WERI-Rb-1 (cell line): ENCODE data around the gene UVRAG.
"Not testable (repeated sequence)": the region's sequence is repeated elsewhere in the genome, so short reads cannot be mapped to it uniquely, and the experiment has no call there.

Experiments
- DNase-seq: peaks from one replicate; pipeline ENCODE4 v3.0.0-alpha.2; 2020
- H3K27ac ChIP-seq: fragments of 250-450 bp; sonication (Bioruptor Pico); 2 replicates; pipeline ENCODE4 v1.5.1; 2020; ENCODE audit warnings: mild to moderate bottlenecking, moderate library complexity
- H3K27me3 ChIP-seq: fragments of 250-450 bp; sonication (Bioruptor Pico); 2 replicates; pipeline ENCODE4 v1.5.1; 2021; ENCODE audit warnings: mild to moderate bottlenecking, low read depth, moderate library complexity; ENCODE audit not compliant: insufficient read depth, severe bottlenecking
- H3K36me3 ChIP-seq: fragments of 250-450 bp; sonication (Bioruptor Pico); 2 replicates; pipeline ENCODE4 v1.5.1; 2020; ENCODE audit warnings: mild to moderate bottlenecking, moderate library complexity
- H3K4me3 ChIP-seq: 2 replicates; pipeline ENCODE4 v1.5.1; 2011; ENCODE audit warnings: low read depth, mild to moderate bottlenecking, control low read depth, low read length
- H3K9me3 ChIP-seq: fragments of 250-450 bp; sonication (Bioruptor Pico); 2 replicates; pipeline ENCODE4 v1.5.1; 2021; ENCODE audit warnings: mild to moderate bottlenecking, moderate library complexity; ENCODE audit not compliant: severe bottlenecking
- TF ChIP-seq, protein P1 (sequence below): IDR thresholded peaks from 2 replicates; pipeline ENCODE4 v1.5.1; 2011; ENCODE audit warnings: low read depth, mild to moderate bottlenecking, control low read depth, inconsistent platforms, low read length

The UVRAG gene

DNA sequence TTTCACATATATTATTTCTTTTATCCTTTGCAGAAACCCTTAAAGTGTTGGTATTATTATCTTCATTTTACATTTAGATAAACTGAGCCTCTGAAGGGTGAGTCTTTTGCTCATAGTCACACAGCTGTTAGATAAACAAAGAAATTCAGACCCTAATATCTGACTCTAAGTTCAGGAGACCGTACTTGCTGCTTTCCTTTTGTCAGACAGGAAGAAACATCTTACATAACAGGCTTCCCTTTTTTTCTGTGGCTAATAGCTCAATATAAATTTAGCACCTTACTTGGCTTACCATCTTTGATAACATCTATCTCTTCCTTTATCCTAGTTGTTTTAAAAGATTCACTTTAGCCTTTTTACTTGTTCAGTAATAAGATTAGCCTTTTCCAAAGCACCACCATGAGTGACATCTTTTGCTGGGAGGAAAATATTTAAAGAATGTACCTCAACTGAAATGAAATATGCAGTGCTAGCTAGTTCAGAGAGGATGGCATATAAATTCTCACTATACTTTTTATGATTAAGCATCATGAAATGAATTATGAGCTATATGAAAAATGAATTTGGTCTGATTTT, 262.7 kb downstream of the UVRAG start:
- Histone ChIP-seq H3K4me3 (no peak overlapping the region), H3K27ac (no peak overlapping the region), H3K27me3 (no peaks in the 10 kb centered on the region), H3K36me3 (no peaks in the 10 kb centered on the region), H3K9me3 (no peaks in the 10 kb centered on the region)
- TF ChIP-seq, protein P1, sequence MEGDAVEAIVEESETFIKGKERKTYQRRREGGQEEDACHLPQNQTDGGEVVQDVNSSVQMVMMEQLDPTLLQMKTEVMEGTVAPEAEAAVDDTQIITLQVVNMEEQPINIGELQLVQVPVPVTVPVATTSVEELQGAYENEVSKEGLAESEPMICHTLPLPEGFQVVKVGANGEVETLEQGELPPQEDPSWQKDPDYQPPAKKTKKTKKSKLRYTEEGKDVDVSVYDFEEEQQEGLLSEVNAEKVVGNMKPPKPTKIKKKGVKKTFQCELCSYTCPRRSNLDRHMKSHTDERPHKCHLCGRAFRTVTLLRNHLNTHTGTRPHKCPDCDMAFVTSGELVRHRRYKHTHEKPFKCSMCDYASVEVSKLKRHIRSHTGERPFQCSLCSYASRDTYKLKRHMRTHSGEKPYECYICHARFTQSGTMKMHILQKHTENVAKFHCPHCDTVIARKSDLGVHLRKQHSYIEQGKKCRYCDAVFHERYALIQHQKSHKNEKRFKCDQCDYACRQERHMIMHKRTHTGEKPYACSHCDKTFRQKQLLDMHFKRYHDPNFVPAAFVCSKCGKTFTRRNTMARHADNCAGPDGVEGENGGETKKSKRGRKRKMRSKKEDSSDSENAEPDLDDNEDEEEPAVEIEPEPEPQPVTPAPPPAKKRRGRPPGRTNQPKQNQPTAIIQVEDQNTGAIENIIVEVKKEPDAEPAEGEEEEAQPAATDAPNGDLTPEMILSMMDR, result no peak
- no peak for DNase-seq

DNA sequence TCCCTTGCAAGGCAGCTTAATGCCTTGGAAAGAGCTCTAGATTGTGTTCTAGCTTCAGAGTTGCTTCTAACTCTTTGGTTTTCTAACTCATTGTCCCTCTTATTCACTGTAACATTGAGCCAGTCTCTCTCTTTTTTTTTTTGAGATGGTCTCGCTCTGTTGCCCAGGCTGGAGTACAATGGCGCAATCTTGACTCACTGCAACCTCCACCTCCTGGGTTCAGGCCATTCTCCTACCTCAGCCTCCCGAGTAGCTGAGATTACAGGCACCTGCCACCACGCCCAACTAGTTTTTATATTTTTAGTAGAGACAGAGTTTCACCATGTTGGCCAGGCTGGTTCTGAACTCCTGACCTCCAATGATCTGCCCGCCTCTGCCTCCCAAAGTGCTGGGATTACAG, 266.1 kb downstream of the UVRAG start:
- not testable (repeated sequence) for H3K27ac ChIP-seq, H3K9me3 ChIP-seq, H3K4me3 ChIP-seq, H3K27me3 ChIP-seq, DNase-seq, H3K36me3 ChIP-seq

DNA sequence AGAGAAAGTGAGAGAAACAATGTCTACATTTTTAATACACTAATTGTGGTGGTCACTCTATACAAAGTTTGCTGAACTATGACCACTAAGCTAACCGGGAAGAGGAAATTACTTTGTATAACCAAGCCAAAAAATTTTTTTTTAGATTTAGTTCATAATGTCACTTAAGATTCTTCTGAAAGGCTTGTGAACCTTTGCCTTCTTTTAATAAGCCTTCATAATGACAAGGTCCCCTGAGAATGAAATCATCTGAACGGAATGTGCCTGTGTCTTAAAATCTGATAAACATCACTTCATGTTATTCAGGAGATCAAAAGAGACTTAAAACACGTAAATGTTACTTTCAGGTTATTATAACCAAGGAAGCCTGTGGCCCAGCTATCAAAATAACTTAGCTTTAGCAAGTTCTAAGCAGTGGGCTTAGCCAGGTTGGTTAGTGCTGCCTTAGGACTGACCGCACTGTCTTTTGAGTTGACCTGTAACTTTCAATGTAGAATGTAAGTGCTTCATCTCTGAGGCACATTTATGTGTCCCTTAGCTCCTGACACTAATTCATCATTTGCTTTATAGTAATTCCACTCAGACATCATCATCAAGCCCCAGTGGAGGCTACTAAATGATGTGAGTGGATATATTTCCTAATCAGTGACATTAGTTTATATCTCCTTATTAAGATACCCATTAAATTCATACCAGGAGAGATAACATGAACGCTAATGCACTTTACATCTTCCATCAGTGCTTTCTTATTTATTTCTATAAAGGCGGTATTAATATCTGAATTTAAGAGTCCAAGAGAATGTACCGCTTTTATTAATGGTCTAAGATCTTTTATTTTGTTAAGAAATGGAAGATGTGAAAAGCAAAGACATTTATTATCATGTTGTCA, 268.8 kb downstream of the UVRAG start:
- Histone ChIP-seq H3K27ac (no peak overlapping the region), H3K36me3 (no peaks in the 10 kb centered on the region), H3K9me3 (no peaks in the 10 kb centered on the region), H3K27me3 (no peaks in the 10 kb centered on the region), H3K4me3 (no peak overlapping the region)
- TF ChIP-seq, protein P1, result no peak
- no peak for DNase-seq

DNA sequence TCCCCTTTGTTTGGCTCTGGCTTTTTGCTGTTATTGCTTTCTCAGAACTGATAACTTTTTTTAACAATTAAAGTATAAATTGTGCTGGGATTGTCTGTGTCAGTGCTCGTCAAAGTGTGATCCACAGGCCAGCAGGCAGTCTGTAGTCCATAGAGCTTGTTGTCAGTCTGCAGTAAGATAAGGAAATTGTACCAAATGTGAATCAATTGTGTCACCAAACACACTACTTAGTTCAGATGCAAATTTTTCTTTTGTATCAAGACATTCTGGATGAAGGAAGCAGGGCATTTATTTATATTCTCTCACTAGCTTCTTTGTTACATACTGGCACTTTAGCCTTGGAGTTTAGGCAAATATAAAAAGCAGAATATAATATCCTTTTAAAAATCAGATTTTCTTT, 270.3 kb downstream of the UVRAG start:
- Histone ChIP-seq H3K27me3 (no peaks in the 10 kb centered on the region), H3K27ac (no peak overlapping the region), H3K4me3 (no peak overlapping the region), H3K9me3 (no peaks in the 10 kb centered on the region), H3K36me3 (no peaks in the 10 kb centered on the region)
- TF ChIP-seq, protein P1, result no peak
- no peak for DNase-seq

DNA sequence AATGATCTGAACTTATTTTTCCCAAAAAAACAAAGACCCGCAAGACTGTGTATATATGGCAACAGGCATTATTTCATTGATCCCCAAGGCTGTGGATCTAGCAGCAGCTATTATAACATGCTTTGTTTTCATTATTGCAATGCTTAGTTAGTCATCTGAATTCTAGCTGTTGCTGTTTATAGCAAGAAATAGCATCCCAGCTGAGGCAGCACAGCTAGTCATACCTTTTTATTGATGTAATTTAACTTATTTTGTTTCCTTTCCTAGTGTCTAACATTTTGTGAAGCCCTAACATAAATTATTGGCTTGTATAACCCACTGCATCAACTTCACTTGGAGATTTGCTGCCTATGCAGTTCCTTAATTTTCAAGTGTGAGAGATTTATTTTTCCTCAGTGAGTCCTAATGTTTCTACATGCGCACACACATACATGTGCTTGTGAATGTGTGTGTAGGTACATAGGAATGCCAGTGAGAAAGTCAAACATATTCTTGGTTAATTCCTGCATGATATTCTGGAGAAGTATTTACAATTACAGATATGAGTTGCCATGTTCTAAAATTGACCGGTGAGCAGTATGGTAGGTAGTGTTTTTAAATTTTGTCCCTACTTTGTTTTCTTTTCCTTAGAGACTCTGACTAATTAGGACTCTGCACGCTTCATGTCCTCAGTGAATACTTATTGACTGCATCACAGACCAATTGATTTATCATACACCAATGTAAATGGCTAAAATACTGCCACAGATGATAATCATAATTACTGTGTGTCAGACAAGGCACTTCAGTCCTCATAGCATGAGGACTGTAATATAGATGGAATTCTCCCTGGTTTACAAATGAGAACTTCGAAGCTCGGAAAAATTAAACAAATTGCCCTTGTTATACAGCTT, 272.0 kb downstream of the UVRAG start:
- H3K36me3 ChIP-seq, result no peaks in the 10 kb centered on the region
- TF ChIP-seq, protein P1, result no peak
- H3K9me3 ChIP-seq, result no peaks in the 10 kb centered on the region
- H3K27ac ChIP-seq, result no peak overlapping the region
- DNase-seq, result no peak
- H3K27me3 ChIP-seq, result no peaks in the 10 kb centered on the region
- H3K4me3 ChIP-seq, result no peak overlapping the region

DNA sequence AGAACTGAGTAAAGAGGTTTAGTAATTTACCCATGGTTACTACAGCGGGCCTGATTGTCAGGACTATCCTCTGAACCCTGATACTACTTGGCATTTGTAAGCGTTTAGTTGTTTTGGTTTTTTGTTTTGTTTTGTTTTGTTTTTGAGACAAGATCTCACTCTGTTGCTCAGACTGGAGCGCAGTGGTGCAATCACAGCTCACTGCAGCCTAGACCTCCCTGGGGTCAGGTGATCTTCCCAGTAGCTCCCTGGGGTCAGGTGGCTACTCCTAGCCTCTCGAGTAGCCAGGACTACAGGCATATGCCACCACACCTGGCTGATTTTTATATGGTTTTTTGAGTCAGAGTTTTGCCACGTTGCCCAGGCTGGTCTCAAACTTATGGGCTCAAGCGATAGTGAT, 272.7 kb downstream of the UVRAG start:
- no peaks in the 10 kb centered on the region for H3K9me3 ChIP-seq
- TF ChIP-seq, protein P1, result no peak
- no peaks in the 10 kb centered on the region for H3K36me3 ChIP-seq
- no peak for DNase-seq
- no peak overlapping the region for H3K27ac ChIP-seq
- no peaks in the 10 kb centered on the region for H3K27me3 ChIP-seq
- no peak overlapping the region for H3K4me3 ChIP-seq
